HG02840 (cell line): ENCODE measurements around the gene COG7.
"Not testable (repeated sequence)": the region's sequence is repeated elsewhere in the genome, so short reads cannot be mapped to it uniquely, and the experiment has no call there.

ENCODE experiments used
- ATAC-seq: cut with Tn5 transposase; IDR thresholded peaks from one replicate; pipeline ENCODE4 v1.9.1; 2021; ENCODE audit warnings: mild to moderate bottlenecking, moderate library complexity, moderate number of reproducible peaks; ENCODE audit not compliant: unreplicated experiment, low FRiP score

The COG7 gene

DNA sequence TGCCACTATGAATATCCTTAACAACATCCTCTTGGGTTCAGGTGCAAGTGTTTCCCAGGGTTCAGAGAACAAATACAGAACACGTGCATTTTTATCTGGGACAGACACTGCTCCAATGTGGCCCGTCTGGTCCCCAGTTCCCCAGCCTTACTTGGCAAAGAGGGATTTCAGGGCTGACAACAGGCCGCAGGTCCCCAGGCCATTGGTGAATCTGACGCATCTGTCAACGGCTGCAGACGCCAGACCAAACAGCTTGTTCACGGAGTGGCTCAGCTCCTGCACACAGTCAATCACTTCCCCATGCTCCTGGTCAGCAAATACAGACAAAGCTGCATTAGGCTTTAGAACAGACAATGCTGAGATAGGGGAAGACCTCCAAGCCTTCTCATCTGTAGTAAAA is 36.2 kb downstream of the COG7 start:
- ATAC-seq: no peak

DNA sequence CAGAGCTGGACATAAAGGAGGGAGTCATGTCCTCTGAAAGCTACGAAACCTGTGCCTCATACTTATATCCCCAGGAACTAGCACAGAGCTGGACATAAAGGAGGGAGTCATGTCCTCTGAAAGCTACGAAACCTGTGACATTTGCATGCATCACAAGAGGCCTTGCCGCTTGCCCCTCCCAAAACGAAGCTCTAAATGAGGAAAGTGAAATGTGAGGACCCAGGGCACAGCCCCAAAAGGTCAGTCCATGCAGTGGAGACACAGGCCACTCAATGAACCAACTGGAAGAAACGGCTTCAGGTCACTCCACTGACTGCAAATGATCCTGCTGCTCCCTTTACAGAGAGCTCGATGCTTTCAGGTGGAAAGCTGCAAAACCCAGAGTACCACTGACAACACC is 38.3 kb downstream of the COG7 start:
- ATAC-seq: no peak

DNA sequence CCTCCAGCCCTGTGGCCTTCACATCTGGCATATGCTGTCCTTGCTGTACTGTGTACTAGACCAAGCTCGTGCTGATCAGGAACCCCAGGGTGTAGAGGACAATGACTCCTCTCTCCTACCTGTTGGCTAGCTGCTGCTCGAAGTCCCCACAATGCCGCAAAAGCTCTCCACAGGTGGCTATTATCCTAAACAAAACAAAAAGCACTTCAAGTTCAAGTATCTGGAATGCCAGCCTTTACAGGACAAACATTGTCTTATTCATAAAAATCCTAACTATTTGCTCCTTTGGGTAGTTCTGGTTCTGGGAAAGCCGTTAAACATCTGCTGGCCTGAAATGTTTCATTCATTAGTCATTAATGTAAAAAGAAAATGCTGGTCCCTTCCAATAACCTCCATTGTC is 42.8 kb downstream of the COG7 start:
- no peak for ATAC-seq

DNA sequence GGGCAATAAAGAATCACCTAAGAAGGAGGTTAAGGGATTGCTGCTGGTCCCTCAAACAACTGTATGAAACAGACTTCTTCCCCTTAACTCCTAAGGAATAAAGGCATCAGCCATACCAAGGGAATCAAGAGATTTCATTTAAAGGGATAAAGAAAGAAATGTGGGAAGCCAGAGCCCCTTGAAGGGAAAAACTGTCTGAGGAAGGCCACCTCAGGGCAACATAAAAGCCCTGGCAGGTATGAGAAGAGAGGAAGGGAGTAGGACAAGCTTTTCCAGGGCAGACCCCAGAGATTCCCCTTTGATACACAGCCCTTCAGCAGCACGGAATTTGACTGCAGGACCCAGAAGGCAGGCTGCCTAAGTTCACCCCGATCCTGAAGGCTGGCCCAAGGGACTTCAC is 43.5 kb downstream of the COG7 start:
- ATAC-seq: no peak

DNA sequence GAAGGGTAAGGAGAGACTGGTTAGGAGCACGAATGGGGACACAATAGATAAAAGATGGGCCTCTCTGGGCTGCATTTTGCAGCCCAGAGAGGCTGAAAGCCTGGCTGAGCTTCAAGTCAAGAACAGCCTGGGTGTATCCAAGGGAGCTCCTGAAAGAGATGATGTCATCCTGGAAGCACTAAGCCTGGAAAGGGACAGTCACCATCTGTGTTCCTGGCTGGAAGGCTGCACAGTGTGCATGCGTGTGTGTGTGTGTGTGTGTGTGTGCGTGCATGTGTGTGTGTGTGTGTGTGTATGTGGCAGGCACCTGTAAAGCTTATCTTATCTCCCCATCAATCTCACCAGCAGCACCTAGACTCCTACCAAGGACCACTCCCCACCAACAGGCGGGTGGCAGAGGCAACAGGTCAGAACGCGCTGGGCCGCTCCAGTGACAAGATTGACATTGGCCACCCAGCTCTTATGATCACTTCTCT is 44.1 kb downstream of the COG7 start:
- ATAC-seq: no peak

DNA sequence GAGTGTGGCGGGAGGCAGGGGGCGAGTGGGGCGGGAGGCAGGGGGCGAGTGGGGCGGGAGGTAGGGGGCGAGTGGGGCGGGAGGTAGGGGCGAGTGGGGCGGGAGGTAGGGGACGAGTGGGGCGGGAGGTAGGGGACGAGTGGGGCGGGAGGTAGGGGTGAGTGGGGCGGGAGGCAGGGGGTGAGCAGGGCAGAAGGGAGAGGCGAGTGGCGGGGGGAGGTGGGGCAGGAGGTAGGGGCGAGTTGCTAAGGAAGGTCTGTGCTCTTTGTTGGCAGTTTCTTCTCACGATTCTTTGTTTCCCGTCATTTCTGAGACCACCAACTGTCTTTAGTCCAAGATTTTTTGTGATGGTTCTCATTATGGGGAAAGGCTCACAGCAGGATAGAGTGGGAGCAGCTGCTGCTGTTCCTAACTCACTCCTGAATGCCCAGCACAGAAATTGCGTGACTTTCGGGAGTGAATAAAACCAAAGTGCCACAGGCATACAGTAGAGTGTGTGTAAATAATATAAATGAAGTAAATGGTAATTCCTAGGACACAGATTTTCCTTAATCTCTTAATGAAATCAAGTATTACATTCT is 44.7 kb downstream of the COG7 start:
- no peak for ATAC-seq

DNA sequence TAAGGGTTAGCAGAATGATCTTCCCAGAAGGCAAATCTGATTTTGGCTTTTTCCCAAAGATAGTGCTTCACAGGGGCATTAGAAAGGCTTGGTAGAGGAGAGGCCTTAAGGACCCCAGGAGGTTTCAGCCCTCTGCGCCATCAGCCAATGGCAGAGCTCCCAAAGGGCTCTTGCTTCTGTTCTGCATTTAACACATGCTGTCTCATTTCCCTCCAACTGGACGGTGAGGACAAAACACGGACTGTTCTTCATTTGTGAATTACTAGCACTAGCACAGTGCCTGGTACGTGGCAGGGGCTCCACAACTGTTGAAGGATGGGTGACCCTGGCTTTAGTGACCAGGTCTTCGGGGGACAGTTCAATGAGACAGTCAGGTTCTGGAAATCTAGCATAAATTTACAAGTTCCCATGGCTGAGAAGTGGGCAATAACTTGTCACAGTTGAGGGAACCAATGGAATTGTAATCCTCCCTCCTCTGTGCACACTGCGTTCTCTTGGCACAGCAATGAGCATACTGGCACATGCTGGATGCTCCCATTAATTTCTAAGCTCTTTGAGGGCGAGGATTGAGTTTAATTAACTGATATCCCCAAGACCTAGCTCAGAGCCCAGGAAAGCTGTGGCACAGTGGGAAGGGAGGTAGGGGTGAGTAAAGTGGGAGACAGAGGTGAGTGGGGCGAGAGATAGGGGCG is 45.4 kb downstream of the COG7 start:
- no peak for ATAC-seq

DNA sequence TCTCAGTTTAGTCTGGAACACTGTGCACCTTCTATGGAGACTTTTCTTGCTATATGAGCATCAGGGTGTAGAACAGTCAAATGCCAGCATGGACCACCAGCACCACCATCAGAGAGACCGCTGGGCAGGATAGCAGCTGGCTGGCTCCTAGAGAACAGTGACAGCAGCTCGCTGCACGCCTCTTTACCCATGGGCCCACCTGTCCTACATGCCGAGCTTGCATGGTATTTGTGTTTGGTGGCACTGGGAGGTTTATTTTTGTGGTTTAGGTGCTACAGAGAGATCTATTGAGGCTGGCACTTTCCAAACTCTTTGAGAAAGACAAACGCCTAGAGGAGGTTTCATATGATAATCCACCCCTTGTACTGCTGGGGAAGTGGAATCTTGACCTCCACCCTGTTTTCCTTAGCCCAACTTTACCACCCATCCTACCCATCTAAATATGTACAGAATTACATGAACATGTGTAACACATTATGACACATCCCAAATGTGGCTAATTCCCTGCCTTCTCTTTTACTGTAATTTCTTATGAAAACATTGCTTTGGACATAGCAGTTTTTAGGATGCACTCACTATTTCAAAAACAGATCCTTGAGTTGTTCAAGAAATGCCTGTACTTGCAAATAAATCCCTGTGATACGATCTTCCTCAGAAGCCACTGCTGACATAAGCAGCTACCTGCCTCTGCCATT is 46.3 kb downstream of the COG7 start:
- ATAC-seq: no peak

DNA sequence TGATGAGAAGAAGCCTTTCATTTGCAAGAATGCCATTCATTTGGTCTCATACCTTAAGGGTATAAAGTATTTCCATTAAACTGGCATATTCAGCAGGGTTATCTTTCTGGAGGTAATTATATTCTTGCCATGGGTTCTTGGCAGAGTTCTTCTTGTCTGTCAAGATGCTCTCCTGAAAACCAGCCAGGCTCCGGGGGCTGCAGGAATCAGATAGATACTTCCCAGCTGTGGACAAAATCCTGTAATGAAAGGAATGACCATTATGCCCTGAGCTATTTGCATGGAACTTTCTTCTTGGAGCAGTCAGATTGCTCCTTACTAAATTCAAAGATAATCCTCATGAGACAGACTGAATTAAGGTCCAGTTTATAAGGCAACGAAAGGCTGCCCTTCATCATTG is 47.0 kb downstream of the COG7 start:
- no peak for ATAC-seq

DNA sequence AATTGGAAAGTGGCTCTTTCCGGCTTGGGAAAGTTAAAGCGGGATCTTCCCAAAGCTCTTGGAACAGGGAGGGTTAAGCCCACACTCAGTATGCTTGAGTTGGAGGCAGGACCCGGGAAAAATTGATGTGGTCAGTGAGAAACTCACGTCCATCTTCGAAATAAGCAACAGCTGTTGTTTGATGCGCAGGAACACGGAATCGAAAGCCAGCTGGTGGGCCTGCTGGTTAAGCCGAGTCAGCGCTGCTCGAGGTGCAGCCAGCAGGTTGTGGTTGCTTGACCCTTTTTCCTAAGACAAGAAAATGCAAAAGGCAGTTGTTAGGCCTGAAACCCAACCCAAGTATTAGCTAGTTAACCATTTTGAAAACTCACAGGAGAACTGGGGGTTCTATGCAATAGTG is 49.4 kb downstream of the COG7 start:
- ATAC-seq: no peak

DNA sequence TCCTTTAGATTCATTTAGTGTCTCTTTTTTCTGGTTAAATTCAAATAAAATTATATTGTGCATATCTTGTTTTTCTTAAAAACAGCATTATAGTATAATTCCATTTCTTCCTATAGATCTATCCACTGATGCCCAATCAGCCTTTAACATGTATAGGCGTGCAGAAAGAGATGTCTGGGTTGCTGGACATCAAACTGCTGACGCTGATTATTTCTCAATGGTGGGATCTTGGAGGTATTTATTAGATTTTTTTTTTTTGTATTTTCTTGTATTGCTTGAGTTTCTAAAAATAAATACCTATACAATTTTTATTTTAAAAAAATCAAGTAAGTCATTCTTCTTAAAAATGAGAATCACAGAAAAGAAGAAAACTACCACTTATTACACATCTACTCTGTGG is 50.9 kb downstream of the COG7 start:
- no peak for ATAC-seq

DNA sequence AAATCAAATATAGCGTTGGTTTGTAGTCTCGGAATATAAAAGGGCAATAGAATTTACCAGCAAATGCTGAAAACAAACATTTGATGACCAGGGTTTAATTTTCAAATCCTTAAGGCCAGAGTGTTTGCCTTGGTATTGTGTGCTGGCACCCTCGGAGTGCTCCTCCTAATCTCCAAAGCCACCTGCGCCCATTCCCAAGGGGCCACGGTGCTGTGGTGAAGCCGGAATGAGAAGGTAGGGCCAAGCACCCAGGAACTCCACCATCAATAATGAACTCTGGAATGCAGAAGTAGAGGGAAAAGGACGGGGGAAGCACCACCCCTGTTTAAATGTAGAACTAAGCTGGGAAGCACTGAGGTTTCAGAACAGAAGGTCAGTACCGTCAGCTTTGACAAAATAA is 51.9 kb downstream of the COG7 start:
- no peak for ATAC-seq

DNA sequence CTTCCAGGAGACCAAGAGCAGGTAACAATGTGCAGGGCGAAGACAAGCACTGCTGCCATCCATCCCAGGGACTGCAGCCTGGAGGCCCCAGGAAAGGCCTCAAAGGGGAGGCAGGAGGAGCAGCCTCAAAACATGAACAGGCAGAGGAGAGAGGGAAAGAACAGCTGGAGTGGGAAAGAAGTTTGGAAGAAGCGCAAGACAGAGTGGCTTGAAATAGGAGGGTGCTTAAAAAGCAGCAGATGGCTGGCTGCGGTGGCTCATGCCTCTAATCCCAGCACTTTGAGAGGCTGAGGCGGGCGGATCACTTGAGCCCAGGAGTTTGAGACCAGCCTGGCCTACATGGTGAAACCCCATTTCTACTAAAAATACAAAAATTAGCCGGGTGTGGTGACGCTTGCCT is 52.5 kb downstream of the COG7 start:
- not testable (repeated sequence) for ATAC-seq

DNA sequence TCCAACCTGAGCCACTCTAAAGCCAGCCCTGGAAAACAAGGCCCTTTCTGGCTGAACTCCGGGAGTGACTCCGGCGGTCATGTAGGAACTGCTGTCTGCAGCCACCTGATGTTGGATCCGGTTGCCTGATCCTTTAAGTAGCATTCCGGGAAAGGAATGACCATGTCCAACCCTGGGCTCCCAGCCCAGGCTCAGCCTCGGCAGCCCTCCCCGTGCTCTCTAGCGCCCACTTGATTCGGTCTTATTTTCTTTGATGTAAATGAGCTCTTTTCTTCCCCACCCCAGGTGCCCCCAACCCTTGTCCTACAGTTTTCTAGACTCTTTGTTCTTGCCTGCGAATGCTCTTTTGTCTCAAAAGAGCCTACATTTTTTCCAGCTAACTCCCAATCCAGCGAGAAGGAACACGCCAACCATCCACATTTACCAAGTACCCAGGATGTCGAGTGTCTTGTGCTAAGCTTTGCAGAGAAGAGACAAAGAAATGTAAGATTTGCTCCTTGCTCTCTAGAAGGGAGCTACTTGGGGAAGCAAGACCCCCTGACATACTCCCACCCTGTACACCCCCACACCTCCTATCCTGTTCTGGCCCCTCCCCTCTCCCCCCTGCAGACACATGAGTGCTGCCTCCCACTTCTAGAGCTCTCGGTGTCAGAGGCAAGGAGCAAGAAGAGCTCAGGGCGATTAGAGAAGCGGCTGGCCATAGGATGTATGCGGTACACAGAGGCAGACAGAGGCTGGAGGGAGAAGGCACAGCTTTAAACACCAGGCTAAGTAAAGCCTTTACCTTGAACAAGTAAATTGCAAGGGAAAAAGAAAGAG is 53.8 kb downstream of the COG7 start:
- no peak for ATAC-seq

DNA sequence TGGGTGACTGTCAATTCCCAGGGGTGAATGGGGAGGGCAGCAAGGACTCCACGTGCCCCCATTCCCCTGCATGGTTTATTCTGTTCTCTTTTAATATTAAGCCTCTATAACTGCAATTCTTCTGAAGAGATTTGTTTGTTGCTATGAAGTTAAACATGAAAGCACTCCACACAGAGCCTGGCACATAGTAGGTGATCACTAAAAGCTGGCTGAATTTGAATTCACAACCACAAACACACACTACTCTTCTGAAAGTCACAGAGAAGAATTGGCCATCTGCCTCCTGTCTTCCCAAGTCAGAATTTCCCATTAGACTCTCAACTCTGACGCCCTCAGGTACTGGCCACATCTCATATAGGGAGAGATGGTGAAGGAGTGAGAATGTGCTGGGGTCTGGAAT is 55.5 kb downstream of the COG7 start:
- ATAC-seq: no peak

DNA sequence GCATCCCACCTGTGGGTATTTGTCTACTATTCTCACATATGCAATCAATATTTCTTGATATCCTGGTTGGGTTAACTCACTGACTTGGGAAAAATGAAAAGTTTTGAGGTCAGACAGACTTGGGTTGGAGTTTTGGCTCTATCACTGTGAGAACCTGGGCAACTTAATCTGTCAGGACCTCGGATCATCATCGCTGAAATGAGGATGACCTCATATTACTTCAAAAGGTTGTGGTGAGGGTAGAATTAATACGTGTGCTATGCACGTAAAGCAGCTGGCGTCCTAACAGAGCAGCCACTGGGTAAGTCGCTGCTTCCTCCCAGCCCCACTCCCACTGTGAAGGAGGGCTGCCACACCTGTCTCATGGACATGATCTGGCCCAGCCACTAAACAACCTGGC is 57.3 kb downstream of the COG7 start:
- no peak for ATAC-seq

DNA sequence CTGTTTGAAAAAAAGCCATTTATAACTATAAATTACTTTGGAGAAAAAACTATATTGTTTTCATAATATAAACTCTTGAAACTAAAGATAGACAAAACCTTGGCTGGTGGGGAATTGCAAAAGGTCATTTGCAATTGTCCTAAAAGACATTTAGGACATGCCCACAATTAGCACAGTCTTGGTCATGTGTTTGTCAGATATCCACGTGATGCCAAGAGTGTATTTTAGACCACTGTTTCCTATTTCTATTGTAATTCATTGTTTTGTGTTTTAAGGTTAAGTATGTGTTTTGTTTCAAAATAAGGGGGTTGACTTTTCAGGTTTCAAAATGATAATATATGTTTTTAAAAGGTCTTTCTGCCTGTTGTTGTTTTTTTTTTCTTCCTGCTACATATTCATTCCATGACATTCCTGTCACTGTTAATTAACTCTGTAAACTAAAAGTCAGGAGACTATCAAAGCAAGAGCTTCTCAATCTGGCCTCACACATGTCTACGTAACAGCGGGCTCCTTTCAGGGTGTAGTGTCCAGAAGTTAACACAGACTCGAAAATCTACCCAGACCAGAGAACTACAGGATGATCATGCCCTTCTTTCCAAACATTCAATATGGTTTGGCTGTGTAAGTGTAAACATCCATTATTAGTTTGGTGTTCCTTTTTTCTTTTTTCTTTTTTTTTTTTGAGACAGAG is 58.7 kb downstream of the COG7 start:
- ATAC-seq: no peak

DNA sequence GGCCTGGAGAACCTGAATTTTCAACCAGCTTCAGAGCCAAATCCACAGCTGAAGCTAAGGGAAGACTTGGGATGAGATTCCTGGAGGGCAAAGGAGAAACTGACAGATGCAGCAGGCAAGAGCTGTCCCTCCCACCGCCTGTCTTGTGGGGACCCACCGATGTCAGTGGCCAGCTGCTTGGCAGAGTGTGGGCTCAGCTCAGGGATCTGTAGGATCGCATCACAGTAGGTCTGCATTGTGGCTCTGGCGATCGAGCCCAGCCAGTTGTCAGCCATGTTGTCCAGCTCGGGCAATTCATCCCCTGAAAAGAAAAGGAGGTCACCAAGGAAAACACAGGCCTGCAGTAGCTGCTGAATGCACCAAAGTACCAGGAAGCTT is 60.8 kb downstream of the COG7 start:
- no peak for ATAC-seq

DNA sequence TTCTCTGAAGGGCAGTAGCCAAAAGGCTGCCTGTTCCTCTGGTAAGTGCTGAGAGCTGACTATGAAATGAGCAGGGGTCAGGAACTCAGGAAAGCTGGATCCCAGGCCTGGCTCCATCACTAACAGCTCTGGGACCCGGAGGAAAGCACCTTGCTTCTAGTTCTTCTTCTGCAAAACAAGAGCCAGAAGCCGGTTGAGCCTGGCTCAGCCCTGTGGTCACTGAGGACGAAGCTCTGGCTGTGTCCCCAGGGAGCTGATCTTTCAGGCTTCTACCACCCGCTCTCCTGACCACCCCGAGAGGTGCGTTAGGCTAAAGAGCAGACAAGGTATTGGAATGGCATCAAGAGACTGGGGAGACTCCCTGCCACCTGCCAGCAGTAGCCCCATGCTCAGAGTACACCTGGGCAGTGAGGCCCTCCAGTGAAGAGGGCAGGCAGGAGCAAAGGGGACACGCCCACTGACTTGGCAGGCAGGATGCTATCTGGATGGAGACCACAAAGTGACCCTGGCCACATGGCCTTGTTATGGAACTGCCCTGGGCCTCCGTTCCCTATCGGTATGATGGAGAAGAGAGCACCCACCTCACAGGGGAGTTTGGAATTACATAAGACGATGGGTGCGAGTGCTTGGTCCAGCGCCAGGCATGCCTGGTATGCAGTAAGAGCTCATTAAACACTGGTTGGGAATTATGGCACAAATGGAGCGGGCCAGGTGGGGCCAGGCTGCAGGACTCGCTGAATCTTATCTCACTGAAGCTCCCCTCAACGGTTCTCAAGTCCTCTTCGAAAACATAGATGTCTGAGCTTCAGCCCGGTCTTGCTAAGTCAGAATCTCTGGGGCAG is 61.4 kb downstream of the COG7 start:
- ATAC-seq: no peak

DNA sequence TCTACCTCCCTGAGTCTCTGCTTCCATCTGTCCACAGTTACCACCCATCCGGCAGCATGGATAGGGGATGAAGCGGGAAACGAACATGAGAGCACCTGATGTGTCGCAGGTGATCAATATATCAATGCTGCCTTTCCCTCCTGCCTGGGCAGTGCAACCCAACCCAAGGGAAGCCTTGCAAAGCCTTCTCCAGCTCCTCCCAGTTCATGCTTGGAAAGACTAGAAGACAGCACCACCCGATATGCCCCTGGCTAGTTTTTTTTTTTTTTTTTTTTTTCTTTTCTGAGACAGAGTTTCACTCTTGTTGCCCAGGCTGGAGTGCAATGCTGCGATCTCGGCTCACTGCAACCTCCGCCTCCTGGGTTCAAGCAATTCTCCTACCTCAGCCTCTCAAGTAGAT is 63.1 kb downstream of the COG7 start:
- not testable (repeated sequence) for ATAC-seq
